Measurements from ENCODE around the gene DESI1.

DNA sequence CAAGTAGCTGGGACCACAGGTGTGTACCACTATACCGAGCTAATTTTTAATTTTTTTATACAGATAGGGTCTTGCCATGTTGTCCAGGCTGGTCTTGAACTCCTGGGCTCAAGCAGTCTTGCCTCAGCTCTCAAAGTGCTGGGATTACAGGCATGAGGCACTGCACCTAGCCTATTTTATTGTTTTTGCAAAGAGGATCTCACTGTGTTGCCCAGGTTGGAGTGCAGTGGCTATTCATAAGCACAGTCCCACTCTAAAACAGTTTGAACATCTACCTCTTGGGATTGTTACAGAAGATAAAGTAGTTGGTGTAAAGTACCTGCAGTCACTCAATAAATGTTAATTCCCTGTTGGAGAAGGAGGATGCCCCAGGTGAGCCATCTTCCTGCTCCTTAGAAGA lies 29.4 kb upstream of the DESI1 start:
- TF ChIP-seq, protein P1, sequence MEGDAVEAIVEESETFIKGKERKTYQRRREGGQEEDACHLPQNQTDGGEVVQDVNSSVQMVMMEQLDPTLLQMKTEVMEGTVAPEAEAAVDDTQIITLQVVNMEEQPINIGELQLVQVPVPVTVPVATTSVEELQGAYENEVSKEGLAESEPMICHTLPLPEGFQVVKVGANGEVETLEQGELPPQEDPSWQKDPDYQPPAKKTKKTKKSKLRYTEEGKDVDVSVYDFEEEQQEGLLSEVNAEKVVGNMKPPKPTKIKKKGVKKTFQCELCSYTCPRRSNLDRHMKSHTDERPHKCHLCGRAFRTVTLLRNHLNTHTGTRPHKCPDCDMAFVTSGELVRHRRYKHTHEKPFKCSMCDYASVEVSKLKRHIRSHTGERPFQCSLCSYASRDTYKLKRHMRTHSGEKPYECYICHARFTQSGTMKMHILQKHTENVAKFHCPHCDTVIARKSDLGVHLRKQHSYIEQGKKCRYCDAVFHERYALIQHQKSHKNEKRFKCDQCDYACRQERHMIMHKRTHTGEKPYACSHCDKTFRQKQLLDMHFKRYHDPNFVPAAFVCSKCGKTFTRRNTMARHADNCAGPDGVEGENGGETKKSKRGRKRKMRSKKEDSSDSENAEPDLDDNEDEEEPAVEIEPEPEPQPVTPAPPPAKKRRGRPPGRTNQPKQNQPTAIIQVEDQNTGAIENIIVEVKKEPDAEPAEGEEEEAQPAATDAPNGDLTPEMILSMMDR (IDR thresholded peaks at IDR 0.05; ENCODE audit: poor library complexity, severe bottlenecking) = no peak
- no peak for TF ChIP-seq POLR2AphosphoS5 (IDR thresholded peaks at IDR 0.05)
- TF ChIP-seq, protein P2, sequence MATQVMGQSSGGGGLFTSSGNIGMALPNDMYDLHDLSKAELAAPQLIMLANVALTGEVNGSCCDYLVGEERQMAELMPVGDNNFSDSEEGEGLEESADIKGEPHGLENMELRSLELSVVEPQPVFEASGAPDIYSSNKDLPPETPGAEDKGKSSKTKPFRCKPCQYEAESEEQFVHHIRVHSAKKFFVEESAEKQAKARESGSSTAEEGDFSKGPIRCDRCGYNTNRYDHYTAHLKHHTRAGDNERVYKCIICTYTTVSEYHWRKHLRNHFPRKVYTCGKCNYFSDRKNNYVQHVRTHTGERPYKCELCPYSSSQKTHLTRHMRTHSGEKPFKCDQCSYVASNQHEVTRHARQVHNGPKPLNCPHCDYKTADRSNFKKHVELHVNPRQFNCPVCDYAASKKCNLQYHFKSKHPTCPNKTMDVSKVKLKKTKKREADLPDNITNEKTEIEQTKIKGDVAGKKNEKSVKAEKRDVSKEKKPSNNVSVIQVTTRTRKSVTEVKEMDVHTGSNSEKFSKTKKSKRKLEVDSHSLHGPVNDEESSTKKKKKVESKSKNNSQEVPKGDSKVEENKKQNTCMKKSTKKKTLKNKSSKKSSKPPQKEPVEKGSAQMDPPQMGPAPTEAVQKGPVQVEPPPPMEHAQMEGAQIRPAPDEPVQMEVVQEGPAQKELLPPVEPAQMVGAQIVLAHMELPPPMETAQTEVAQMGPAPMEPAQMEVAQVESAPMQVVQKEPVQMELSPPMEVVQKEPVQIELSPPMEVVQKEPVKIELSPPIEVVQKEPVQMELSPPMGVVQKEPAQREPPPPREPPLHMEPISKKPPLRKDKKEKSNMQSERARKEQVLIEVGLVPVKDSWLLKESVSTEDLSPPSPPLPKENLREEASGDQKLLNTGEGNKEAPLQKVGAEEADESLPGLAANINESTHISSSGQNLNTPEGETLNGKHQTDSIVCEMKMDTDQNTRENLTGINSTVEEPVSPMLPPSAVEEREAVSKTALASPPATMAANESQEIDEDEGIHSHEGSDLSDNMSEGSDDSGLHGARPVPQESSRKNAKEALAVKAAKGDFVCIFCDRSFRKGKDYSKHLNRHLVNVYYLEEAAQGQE (IDR thresholded peaks at IDR 0.05; ENCODE audit: borderline replicate concordance) = no peak
- TF ChIP-seq EP300 (conservative IDR thresholded peaks at IDR 0.05; ENCODE audit: poor library complexity, severe bottlenecking) = no peak
- no peak for TF ChIP-seq SMC3 (conservative IDR thresholded peaks at IDR 0.05; ENCODE audit: poor library complexity)
- no peak for TF ChIP-seq RAD21 (conservative IDR thresholded peaks at IDR 0.05)
- TF ChIP-seq EZH2 (IDR thresholded peaks at IDR 0.05; ENCODE audit: borderline replicate concordance, insufficient read depth, low read length, poor library complexity, severe bottlenecking) = no peak
- no peak for TF ChIP-seq TAF1 (IDR thresholded peaks at IDR 0.05; ENCODE audit: low read depth)

Measured in neural cell (in vitro differentiated cells).